Neural cell (in vitro differentiated cells): ENCODE data around the gene KDF1. TPM values are rescaled to one million over a fixed set of nuclear protein-coding genes. Genes with fewer than 3 reads are reported as not detected.

ENCODE experiments used
- H2AFZ ChIP-seq: fragments of 200-600, 300-800 bp; sonication (generic), shearing (Covaris generic); 2 replicates; pipeline ENCODE4 v1.6.0; 2014; ENCODE audit warnings: low read depth, mild to moderate bottlenecking, antibody characterized with exemption, low read length, moderate library complexity
- H3F3A ChIP-seq: fragments of 200-600 bp; shearing (Covaris generic); 2 replicates; pipeline ENCODE4 v1.6.1; 2016; ENCODE audit warnings: mild to moderate bottlenecking, moderate library complexity, mixed read lengths, antibody characterized with exemption, low read length; ENCODE audit not compliant: insufficient read depth, poor library complexity, severe bottlenecking
- H3K27ac ChIP-seq: fragments of 200-600, 300-800 bp; sonication (generic), shearing (Covaris generic); 2 replicates; pipeline ENCODE4 v1.5.1; 2014; ENCODE audit warnings: mild to moderate bottlenecking, low read length, moderate library complexity
- H3K27me3 ChIP-seq: fragments of 300-800, 200-600 bp; sonication (generic), shearing (Covaris generic); 2 replicates; pipeline ENCODE4 v1.6.0; 2014; ENCODE audit warnings: mild to moderate bottlenecking, low read depth, low read length, moderate library complexity; ENCODE audit not compliant: insufficient read depth
- H3K36me3 ChIP-seq: fragments of 300-800, 200-600 bp; sonication (generic), shearing (Covaris generic); 2 replicates; pipeline ENCODE4 v1.5.1; 2014; ENCODE audit warnings: mild to moderate bottlenecking, antibody characterized with exemption, low read length, moderate library complexity; ENCODE audit not compliant: insufficient read depth
- H3K4me2 ChIP-seq: fragments of 300-800, 200-600 bp; sonication (generic), shearing (Covaris generic); 2 replicates; pipeline ENCODE4 v1.6.0; 2014; ENCODE audit warnings: mild to moderate bottlenecking, low read length
- H3K4me3 ChIP-seq: fragments of 300-800, 200-600 bp; sonication (generic), shearing (Covaris generic); 2 replicates; pipeline ENCODE4 v1.5.1; 2014; ENCODE audit warnings: mild to moderate bottlenecking, low read length, moderate library complexity
- H3K79me2 ChIP-seq: fragments of 200-600 bp; shearing (Covaris generic); replicated peaks from 2 replicates; pipeline ENCODE4 v1.6.0; 2014; ENCODE audit warnings: mild to moderate bottlenecking, low read length, moderate library complexity; ENCODE audit not compliant: insufficient read depth
- H3K9ac ChIP-seq: fragments of 300-800, 200-600 bp; sonication (generic), shearing (Covaris generic); 2 replicates; pipeline ENCODE4 v1.6.1; 2016; ENCODE audit warnings: mild to moderate bottlenecking, low read length, mixed read lengths
- H3K9me2 ChIP-seq: fragments of 200-600 bp; shearing (Covaris generic); 2 replicates; pipeline ENCODE4 v1.6.1; 2016; ENCODE audit warnings: mild to moderate bottlenecking, low read length, mixed read lengths; ENCODE audit not compliant: insufficient read depth
- H3K9me3 ChIP-seq: fragments of 200-600, 300-800 bp; sonication (generic), shearing (Covaris generic); 2 replicates; pipeline ENCODE4 v1.6.1; 2016; ENCODE audit warnings: mild to moderate bottlenecking, mixed run types, low read length, moderate library complexity, mixed read lengths
- H4K20me1 ChIP-seq: fragments of 200-600 bp; shearing (Covaris generic); 2 replicates; pipeline ENCODE4 v1.6.1; 2016; ENCODE audit warnings: mild to moderate bottlenecking, mixed run types; ENCODE audit not compliant: insufficient read depth
- CTCF ChIP-seq: fragments of 450-650 bp; IDR thresholded peaks from 2 replicates; pipeline ENCODE4 v1.5.1; 2014; ENCODE audit warnings: antibody characterized with exemption, mild to moderate bottlenecking, moderate library complexity; ENCODE audit not compliant: poor library complexity, severe bottlenecking
- EP300 ChIP-seq: fragments of 450-650 bp; conservative IDR thresholded peaks from 2 replicates; pipeline ENCODE4 v1.6.1; 2014; ENCODE audit warnings: antibody characterized with exemption, mild to moderate bottlenecking, moderate library complexity; ENCODE audit not compliant: poor library complexity, severe bottlenecking
- EZH2 ChIP-seq: fragments of 200-600, 300-800 bp; shearing (Covaris generic), sonication (generic); IDR thresholded peaks from 2 replicates; pipeline ENCODE4 v1.6.1; 2014; ENCODE audit warnings: antibody characterized with exemption, low read length, borderline replicate concordance, mild to moderate bottlenecking; ENCODE audit not compliant: insufficient read depth, poor library complexity, severe bottlenecking
- MXI1 ChIP-seq: fragments of 450-650 bp; conservative IDR thresholded peaks from 2 replicates; pipeline ENCODE4 v1.6.1; 2014; ENCODE audit warnings: antibody characterized with exemption, mild to moderate bottlenecking; ENCODE audit not compliant: poor library complexity, severe bottlenecking
- POLR2AphosphoS5 ChIP-seq: IDR thresholded peaks from 2 replicates; pipeline ENCODE4 v1.6.1; 2012
- RAD21 ChIP-seq: fragments of 450-650 bp; conservative IDR thresholded peaks from 2 replicates; pipeline ENCODE4 v1.6.1; 2014; ENCODE audit warnings: antibody characterized with exemption, mild to moderate bottlenecking, moderate library complexity
- REST ChIP-seq: IDR thresholded peaks from 2 replicates; pipeline ENCODE4 v1.6.1; 2012; ENCODE audit warnings: borderline replicate concordance
- SMC3 ChIP-seq: fragments of 450-650 bp; conservative IDR thresholded peaks from 2 replicates; pipeline ENCODE4 v1.6.1; 2014; ENCODE audit warnings: antibody characterized with exemption, mild to moderate bottlenecking, moderate library complexity; ENCODE audit not compliant: poor library complexity
- TAF1 ChIP-seq: IDR thresholded peaks from 2 replicates; pipeline ENCODE4 v1.6.1; 2012; ENCODE audit warnings: low read depth
- polyA plus RNA-seq: library from polyadenylated mRNA; depleted of rRNA; stranded (reverse); fragments of >200 nt; gene quantifications from 2 replicates; pipeline ENCODE4 v1.2.3, GENCODE V29; 2014

The KDF1 gene
- polyA plus RNA-seq, 1 donor from 2014 or later: not detected

- no peaks in the 10 kb centered on the region for H3K9me3 ChIP-seq
- no peaks in the 10 kb centered on the region for H4K20me1 ChIP-seq
- H3K79me2 ChIP-seq: no peaks in the 10 kb centered on the region
- H3F3A ChIP-seq: no peaks in the 10 kb centered on the region
- no peak overlapping the region for H3K4me2 ChIP-seq
- no peak overlapping the region for H2AFZ ChIP-seq
- H3K9ac ChIP-seq: no peak overlapping the region
- H3K9me2 ChIP-seq: no peaks in the 10 kb centered on the region
- H3K4me3 ChIP-seq: no peak overlapping the region
- no peak overlapping the region for H3K27ac ChIP-seq
- H3K27me3 ChIP-seq: no peaks in the 10 kb centered on the region
- TF ChIP-seq REST: no peak
- TF ChIP-seq SMC3: no peak
- H3K36me3 ChIP-seq: no peaks in the 10 kb centered on the region
These were observed 14.5 kb downstream of the KDF1 start for GRCh38 chr1:26945728-26946127.

- Histone ChIP-seq H3K9me2 (no peaks in the 10 kb centered on the region), H3K36me3 (no peaks in the 10 kb centered on the region), H3K27ac (no peak overlapping the region), H3F3A (no peaks in the 10 kb centered on the region), H3K27me3 (no peaks in the 10 kb centered on the region), H3K4me3 (no peak overlapping the region), H3K4me2 (no peak overlapping the region), H4K20me1 (no peaks in the 10 kb centered on the region), H3K79me2 (no peaks in the 10 kb centered on the region), H3K9me3 (no peaks in the 10 kb centered on the region), H2AFZ (no peak overlapping the region), H3K9ac (no peak overlapping the region)
- TF ChIP-seq REST (no peak), EZH2 (no peak), POLR2AphosphoS5 (no peak), TAF1 (no peak), RAD21 (no peak), CTCF (no peak), MXI1 (no peak), EP300 (no peak), SMC3 (no peak)
These were observed 15.1 kb downstream of the KDF1 start for GRCh38 chr1:26945138-26945537.
